ENCODE results near the gene HNRNPR.
"Not testable (repeated sequence)": the region's sequence is repeated elsewhere in the genome, so short reads cannot be mapped to it uniquely, and the experiment has no call there.

Gene HNRNPR

GRCh38 chr1:23376890-23377811 lies 33.1 kb upstream of the HNRNPR start:
- Mint-ChIP-seq H3K4me3 (no peak overlapping the region), H3K9me3 (no peaks in the 10 kb centered on the region), H3K27me3 (no peaks in the 10 kb centered on the region), H3K4me1 (ENCODE audit: low read depth in 2 of 2) (no peaks in the 10 kb centered on the region), H3K27ac (no peak overlapping the region), H3K36me3 (ENCODE audit: insufficient read depth) (no peaks in the 10 kb centered on the region)
- ATAC-seq (replicated peaks) (no peak), DNase-seq (no peak)

DNA sequence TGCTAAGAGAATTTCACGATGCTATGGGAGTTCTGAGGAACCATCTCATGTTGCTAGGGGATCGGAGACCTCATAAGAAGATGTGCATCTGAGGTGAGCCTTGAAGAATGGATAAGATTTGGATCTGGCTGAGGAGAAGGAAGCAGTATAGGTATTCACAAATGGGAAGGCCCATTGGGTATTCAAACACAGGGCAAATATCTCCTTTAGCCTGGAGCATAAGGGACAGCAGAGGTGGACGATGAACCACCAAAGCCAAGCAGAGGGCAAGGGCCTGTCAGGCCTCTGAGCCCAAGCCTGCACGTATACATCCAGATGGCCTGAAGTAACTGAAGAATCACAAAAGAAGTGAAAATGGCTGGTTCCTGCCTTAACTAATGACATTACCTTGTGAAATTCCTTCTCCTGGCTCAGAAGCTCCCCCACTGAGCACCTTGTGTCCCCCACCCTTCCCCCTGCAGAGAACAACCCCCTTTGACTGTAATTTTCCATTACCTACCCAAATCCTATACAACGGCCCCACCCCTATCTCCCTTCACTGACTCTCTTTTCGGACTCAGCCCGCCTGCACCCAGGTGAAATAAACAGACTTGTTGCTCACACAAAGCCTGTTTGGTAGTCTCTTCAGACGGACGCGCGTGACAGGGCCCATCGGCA lies 30.1 kb upstream of the HNRNPR start:
- ATAC-seq (replicated peaks); H3K27me3 Mint-ChIP-seq; H3K27ac Mint-ChIP-seq; DNase-seq; H3K36me3 Mint-ChIP-seq (ENCODE audit: insufficient read depth); H3K4me3 Mint-ChIP-seq; H3K9me3 Mint-ChIP-seq: not testable (repeated sequence)
- H3K4me1 Mint-ChIP-seq (ENCODE audit: low read depth in 2 of 2) = peaks cover 9 to 15% of the 10 kb centered on the region in 2 donors

GRCh38 chr1:23371987-23372880 lies 28.1 kb upstream of the HNRNPR start:
- no peaks in the 10 kb centered on the region for H3K9me3 Mint-ChIP-seq
- H3K27me3 Mint-ChIP-seq = no peaks in the 10 kb centered on the region
- ATAC-seq (replicated peaks) (no peak), DNase-seq (no peak)
- peaks cover 21 to 22% of the 10 kb centered on the region in 2 donors for H3K4me1 Mint-ChIP-seq (ENCODE audit: low read depth in 2 of 2)
- H3K27ac Mint-ChIP-seq = no peak overlapping the region
- peaks cover 7% of the 10 kb centered on the region for H3K36me3 Mint-ChIP-seq (ENCODE audit: insufficient read depth)
- no peak overlapping the region for H3K4me3 Mint-ChIP-seq

GRCh38 chr1:23370709-23371584 lies 26.9 kb upstream of the HNRNPR start:
- peaks cover 21 to 34% of the 10 kb centered on the region in 2 donors for H3K4me1 Mint-ChIP-seq (ENCODE audit: low read depth in 2 of 2)
- no peaks in the 10 kb centered on the region for H3K27me3 Mint-ChIP-seq
- DNase-seq (no peak), ATAC-seq (replicated peaks) (no peak)
- no peaks in the 10 kb centered on the region for H3K9me3 Mint-ChIP-seq
- peak overlapping the region in 1 of 2 donors; percentile 40 for H3K4me3 Mint-ChIP-seq
- H3K36me3 Mint-ChIP-seq (ENCODE audit: insufficient read depth) = peaks cover 7% of the 10 kb centered on the region
- no peak overlapping the region for H3K27ac Mint-ChIP-seq

DNA sequence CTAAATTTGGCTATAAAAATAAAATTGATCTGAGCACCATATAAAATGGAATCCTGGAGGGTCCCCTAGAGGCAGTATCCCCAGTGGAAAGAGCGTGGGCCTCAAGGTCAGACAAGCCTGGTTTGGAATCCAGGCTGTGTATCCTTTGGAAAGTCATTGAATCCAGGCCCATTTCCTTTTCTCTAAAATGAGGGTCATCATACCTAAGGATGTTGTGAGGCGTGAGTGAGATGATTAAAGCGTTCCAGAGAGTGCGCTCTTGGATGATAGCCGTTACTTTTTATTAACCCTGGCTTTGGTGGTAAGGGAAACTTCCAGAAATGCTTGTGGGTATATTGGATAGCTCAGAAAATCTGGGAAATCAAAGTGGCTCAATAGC lies 26.2 kb upstream of the HNRNPR start:
- DNase-seq (no peak), ATAC-seq (replicated peaks) (no peak)
- H3K4me3 Mint-ChIP-seq = peak overlapping the region; percentile 96
- peaks cover 7% of the 10 kb centered on the region for H3K36me3 Mint-ChIP-seq (ENCODE audit: insufficient read depth)
- peaks cover 21 to 36% of the 10 kb centered on the region in 2 donors for H3K4me1 Mint-ChIP-seq (ENCODE audit: low read depth in 2 of 2)
- H3K27ac Mint-ChIP-seq = peak overlapping the region in 1 of 2 donors; percentile 77
- H3K27me3 Mint-ChIP-seq = no peaks in the 10 kb centered on the region
- no peaks in the 10 kb centered on the region for H3K9me3 Mint-ChIP-seq

- ATAC-seq (replicated peaks) = no peak
- H3K4me3 Mint-ChIP-seq = peak within 1 kb of the TSS; percentile 96
- peak within 1 kb of the TSS; percentile 96 to 97 for H3K27ac Mint-ChIP-seq
- no peaks in the 10 kb centered on the region for H3K27me3 Mint-ChIP-seq
- no peaks in the 10 kb centered on the region for H3K9me3 Mint-ChIP-seq
- peaks cover 10% of the 10 kb centered on the region for H3K36me3 Mint-ChIP-seq (ENCODE audit: insufficient read depth)
- H3K4me1 Mint-ChIP-seq (ENCODE audit: low read depth in 2 of 2) = peaks cover 21 to 36% of the 10 kb centered on the region in 2 donors
- peak; percentile 9 to 14 (median 13) for DNase-seq
These were observed 25.4 kb upstream of the HNRNPR start, which contains the start of gene ZNF436 for GRCh38 chr1:23369335-23370013. TSS of gene ZNF436 (minus strand) at chr1:23369836. CDS start at chr1:23368005, 1,831 bp downstream.

DNA sequence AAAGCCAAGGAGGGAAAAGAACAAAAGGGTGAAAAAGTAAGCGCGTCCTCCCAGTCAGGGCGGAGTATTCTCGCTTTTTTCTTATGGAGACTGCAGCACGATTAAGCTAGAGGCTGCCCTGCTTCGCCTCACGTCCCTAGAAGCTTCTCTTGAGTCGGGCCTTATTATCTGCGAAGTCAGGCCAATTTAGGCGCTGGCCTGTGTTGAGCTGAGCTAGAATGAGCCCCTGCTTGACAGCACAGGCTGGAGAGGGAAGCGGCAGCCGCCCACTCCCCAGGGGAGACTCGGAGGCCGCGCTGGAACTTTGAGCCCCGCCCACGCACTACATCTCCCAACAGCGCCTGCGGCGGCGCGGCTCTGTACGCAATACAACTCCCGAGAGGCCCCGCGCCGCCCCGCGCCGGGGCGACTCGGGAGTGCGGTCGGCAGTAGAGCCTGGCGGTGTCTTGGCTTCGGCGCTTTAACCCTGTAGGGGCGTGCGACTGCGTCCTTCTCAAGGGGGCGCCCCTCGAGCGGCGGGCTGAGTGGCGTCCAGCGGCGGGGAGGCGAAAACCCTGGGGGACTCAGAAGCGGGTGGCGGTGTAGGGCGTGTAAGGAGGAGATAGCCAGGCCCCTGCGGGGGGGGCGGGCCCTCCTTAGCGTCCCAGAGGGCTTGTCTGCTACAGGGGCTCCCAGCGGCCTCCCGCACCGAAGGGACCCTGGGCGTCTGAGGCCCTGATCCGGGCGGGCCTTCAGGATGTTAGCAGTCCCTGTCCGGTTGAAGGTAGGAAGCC lies 24.7 kb upstream of the HNRNPR start:
- DNase-seq (peak; percentile 78 to 79 (median 79)), ATAC-seq (replicated peaks) (peak; percentile 78)
- Mint-ChIP-seq H3K4me1 (ENCODE audit: low read depth in 2 of 2) (peaks cover 21 to 36% of the 10 kb centered on the region in 2 donors), H3K27ac (peak overlapping the region; percentile 96 to 97), H3K4me3 (peak overlapping the region; percentile 96), H3K9me3 (no peaks in the 10 kb centered on the region), H3K36me3 (ENCODE audit: insufficient read depth) (peaks cover 10% of the 10 kb centered on the region), H3K27me3 (no peaks in the 10 kb centered on the region)

GRCh38 chr1:23367791-23368561 lies 23.9 kb upstream of the HNRNPR start:
- DNase-seq (peak; percentile 95 to 96 (median 96)), ATAC-seq (replicated peaks) (peak; percentile 90)
- no peaks in the 10 kb centered on the region for H3K9me3 Mint-ChIP-seq
- H3K27me3 Mint-ChIP-seq = no peaks in the 10 kb centered on the region
- H3K4me1 Mint-ChIP-seq (ENCODE audit: low read depth in 2 of 2) = peaks cover 21 to 36% of the 10 kb centered on the region in 2 donors
- peak overlapping the region; percentile 96 for H3K4me3 Mint-ChIP-seq
- peaks cover 11% of the 10 kb centered on the region for H3K36me3 Mint-ChIP-seq (ENCODE audit: insufficient read depth)
- H3K27ac Mint-ChIP-seq = peak overlapping the region; percentile 96 to 97

- peaks cover 17% of the 10 kb centered on the region for H3K36me3 Mint-ChIP-seq (ENCODE audit: insufficient read depth)
- peaks cover 21 to 36% of the 10 kb centered on the region in 2 donors for H3K4me1 Mint-ChIP-seq (ENCODE audit: low read depth in 2 of 2)
- H3K27ac Mint-ChIP-seq = peak overlapping the region; percentile 96 to 97
- no peaks in the 10 kb centered on the region for H3K9me3 Mint-ChIP-seq
- DNase-seq = no peak
- H3K4me3 Mint-ChIP-seq = peak overlapping the region; percentile 96
- ATAC-seq (replicated peaks) = no peak
- no peaks in the 10 kb centered on the region for H3K27me3 Mint-ChIP-seq
These were observed 23.3 kb upstream of the HNRNPR start for GRCh38 chr1:23367451-23367790.

DNA sequence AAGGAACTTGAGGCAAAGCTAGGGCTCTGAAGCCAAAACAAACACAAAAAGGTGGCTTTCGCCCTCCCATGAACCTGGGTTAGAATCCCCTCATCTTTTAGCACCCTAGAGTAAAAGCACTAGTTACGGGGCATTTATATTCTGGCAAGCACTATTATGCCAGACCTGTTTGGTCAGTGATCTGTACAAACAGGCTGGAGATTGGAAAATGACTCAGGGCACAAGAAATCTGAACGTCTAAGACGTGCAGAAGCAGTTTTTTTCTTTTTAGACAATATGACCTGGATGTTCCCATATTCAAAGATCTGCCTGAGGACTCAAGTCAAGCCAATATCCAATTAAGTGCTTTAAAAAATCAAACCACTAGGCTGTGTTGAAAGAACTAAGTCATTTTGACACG lies 22.5 kb upstream of the HNRNPR start:
- Mint-ChIP-seq H3K9me3 (no peaks in the 10 kb centered on the region), H3K4me3 (peak overlapping the region in 1 of 2 donors; percentile 96), H3K36me3 (ENCODE audit: insufficient read depth) (peaks cover 19% of the 10 kb centered on the region), H3K27ac (no peak overlapping the region), H3K27me3 (no peaks in the 10 kb centered on the region), H3K4me1 (ENCODE audit: low read depth in 2 of 2) (peaks cover 21 to 36% of the 10 kb centered on the region in 2 donors)
- no peak for ATAC-seq (replicated peaks)
- DNase-seq = no peak

GRCh38 chr1:23366146-23366545 lies 22.1 kb upstream of the HNRNPR start:
- peaks cover 21 to 35% of the 10 kb centered on the region in 2 donors for H3K4me1 Mint-ChIP-seq (ENCODE audit: low read depth in 2 of 2)
- ATAC-seq (replicated peaks) (no peak), DNase-seq (no peak)
- no peaks in the 10 kb centered on the region for H3K27me3 Mint-ChIP-seq
- no peak overlapping the region for H3K27ac Mint-ChIP-seq
- peaks cover 19% of the 10 kb centered on the region for H3K36me3 Mint-ChIP-seq (ENCODE audit: insufficient read depth)
- H3K4me3 Mint-ChIP-seq = no peak overlapping the region
- H3K9me3 Mint-ChIP-seq = no peaks in the 10 kb centered on the region
